Bronchial epithelial cell (primary cell): ENCODE measurements around the gene ZNF593. TPM values are rescaled to one million over a fixed set of nuclear protein-coding genes. Genes with fewer than 3 reads are reported as not detected.

Experiments used
- DNase-seq: peaks from one replicate; pipeline ENCODE4 v3.0.0-alpha.2; 2010; ENCODE audit warnings: low read depth
- FAIRE-seq: peaks from 2 replicates; lab custom pipeline; 2011; peaks lifted over from hg19 to GRCh38; lab: Jason Lieb, UNC
- H3K27me3 ChIP-seq: 2 replicates; pipeline ENCODE4 v1.5.1; 2011; ENCODE audit warnings: low read length; ENCODE audit not compliant: control insufficient read depth, insufficient read depth
- H3K36me3 ChIP-seq: 2 replicates; pipeline ENCODE4 v1.5.1; 2011; ENCODE audit warnings: low read length; ENCODE audit not compliant: control insufficient read depth, insufficient read depth
- H3K4me3 ChIP-seq: 2 replicates; pipeline ENCODE4 v1.5.1; 2011; ENCODE audit warnings: mild to moderate bottlenecking, low read depth, low read length, control low read depth
- CTCF ChIP-seq: IDR thresholded peaks from 2 replicates; pipeline ENCODE4 v1.5.1; 2011; ENCODE audit warnings: mild to moderate bottlenecking, moderate library complexity, low read length, control low read depth, inconsistent platforms; ENCODE audit not compliant: insufficient read depth, severe bottlenecking
- total RNA-seq: library from RNA; depleted of rRNA; stranded (reverse); fragments of >200 nt; gene quantifications from 2 replicates; pipeline ENCODE4 v1.2.1, GENCODE V29; 2014

Gene ZNF593
- total RNA-seq, 1 donor from 2014 or later, result 66.9 TPM

GRCh38 chr1:26155370-26156284, 14.1 kb upstream of the ZNF593 start:
- Histone ChIP-seq H3K4me3 (no peak overlapping the region), H3K36me3 (no peaks in the 10 kb centered on the region), H3K27me3 (peaks cover 6% of the 10 kb centered on the region)
- FAIRE-seq (no peak), DNase-seq (no peak)
- no peak for TF ChIP-seq CTCF

GRCh38 chr1:26156285-26157038, 13.2 kb upstream of the ZNF593 start:
- TF ChIP-seq CTCF, result no peak
- FAIRE-seq (no peak), DNase-seq (no peak)
- Histone ChIP-seq H3K4me3 (no peak overlapping the region), H3K36me3 (no peaks in the 10 kb centered on the region), H3K27me3 (peaks cover 6% of the 10 kb centered on the region)

- Histone ChIP-seq H3K4me3 (no peak overlapping the region), H3K36me3 (no peaks in the 10 kb centered on the region), H3K27me3 (peaks cover 6% of the 10 kb centered on the region)
- FAIRE-seq (no peak), DNase-seq (no peak)
- TF ChIP-seq CTCF, result no peak
Measured at GRCh38 chr1:26158271-26158907, 11.3 kb upstream of the ZNF593 start.

GRCh38 chr1:26158908-26159742, 10.6 kb upstream of the ZNF593 start, which contains the start of gene FAM110D:
Gene FAM110D (plus strand): TSS chr1:26159079. CDS start chr1:26161292, 2,213 bp downstream.
- H3K4me3 ChIP-seq, result no peak within 1 kb of the TSS
- peaks cover 6% of the 10 kb centered on the region for H3K27me3 ChIP-seq
- DNase-seq, result no peak
- no peaks in the 10 kb centered on the region for H3K36me3 ChIP-seq
- no peak for TF ChIP-seq CTCF
- FAIRE-seq, result no peak

GRCh38 chr1:26159743-26160039, 10.0 kb upstream of the ZNF593 start:
- Histone ChIP-seq H3K36me3 (no peaks in the 10 kb centered on the region), H3K27me3 (peaks cover 6% of the 10 kb centered on the region), H3K4me3 (no peak overlapping the region)
- DNase-seq (no peak), FAIRE-seq (no peak)
- no peak for TF ChIP-seq CTCF
